Measurements from ENCODE around the gene BAG5.

DNA sequence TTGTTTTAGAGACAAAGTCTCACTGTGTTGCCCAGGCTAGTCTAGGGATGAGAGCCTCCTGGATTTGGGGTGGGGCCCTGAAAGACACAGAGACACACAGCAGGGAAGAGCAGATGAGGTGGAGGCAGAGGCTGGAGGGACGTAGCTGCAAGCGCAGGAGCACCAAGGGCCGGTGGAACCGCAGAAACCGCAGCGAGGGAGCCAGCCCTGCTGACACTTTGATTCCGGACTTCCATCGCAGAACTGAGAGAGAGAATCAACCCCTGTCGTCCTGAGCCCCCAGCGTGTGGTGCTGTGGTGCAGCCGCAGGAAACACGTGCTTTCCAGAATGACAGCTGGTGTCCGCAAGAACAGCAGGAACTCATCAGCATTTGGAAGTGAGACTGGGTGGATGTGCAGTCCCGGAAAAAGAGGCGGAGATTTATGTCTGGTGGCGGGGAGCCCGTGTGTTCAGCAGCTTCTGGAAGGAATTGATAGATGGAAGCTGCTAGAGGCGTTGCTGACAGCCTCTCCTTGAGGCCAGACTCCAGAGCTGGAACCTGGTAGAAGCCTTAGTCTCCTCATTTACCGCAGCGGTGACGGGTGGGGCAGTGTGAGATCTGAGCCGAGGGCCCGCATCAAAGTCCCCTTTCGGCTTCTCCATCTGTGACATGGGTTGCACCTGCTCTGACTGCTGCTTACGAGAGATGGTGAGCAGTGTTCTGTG lies 44.7 kb upstream of the BAG5 start:
- TF ChIP-seq SIX5 (IDR thresholded peaks at IDR 0.05; ENCODE audit: low read depth, low read length): no peak
- no peak for TF ChIP-seq EZH2 (IDR thresholded peaks at IDR 0.05; ENCODE audit: low read depth, low read length, severe bottlenecking)
- TF ChIP-seq, protein P1, sequence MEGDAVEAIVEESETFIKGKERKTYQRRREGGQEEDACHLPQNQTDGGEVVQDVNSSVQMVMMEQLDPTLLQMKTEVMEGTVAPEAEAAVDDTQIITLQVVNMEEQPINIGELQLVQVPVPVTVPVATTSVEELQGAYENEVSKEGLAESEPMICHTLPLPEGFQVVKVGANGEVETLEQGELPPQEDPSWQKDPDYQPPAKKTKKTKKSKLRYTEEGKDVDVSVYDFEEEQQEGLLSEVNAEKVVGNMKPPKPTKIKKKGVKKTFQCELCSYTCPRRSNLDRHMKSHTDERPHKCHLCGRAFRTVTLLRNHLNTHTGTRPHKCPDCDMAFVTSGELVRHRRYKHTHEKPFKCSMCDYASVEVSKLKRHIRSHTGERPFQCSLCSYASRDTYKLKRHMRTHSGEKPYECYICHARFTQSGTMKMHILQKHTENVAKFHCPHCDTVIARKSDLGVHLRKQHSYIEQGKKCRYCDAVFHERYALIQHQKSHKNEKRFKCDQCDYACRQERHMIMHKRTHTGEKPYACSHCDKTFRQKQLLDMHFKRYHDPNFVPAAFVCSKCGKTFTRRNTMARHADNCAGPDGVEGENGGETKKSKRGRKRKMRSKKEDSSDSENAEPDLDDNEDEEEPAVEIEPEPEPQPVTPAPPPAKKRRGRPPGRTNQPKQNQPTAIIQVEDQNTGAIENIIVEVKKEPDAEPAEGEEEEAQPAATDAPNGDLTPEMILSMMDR (IDR thresholded peaks at IDR 0.05; ENCODE audit: control extremely low read depth in 1 of 3, insufficient read depth in 1 of 3, low read depth in 1 of 3, low read length in 3 of 3): peak in 2 of 3 experiments; percentile 23 to 24; a peak in 2 of 4 replicates
- TF ChIP-seq HDAC2 (IDR thresholded peaks at IDR 0.05; ENCODE audit: borderline replicate concordance in 1 of 2, low read depth in 2 of 2, low read length in 2 of 2): no peak
- TF ChIP-seq GABPA (IDR thresholded peaks at IDR 0.05; ENCODE audit: borderline replicate concordance, insufficient read depth, low read length): no peak
- no peak for TF ChIP-seq EP300 (IDR thresholded peaks at IDR 0.05; ENCODE audit: borderline replicate concordance in 1 of 2, low read depth in 2 of 2, low read length in 2 of 2)

Measured in H1 (cell line).